IMR-90 (cell line): ENCODE measurements around the gene ZFYVE1. TPM values are rescaled to one million over a fixed set of nuclear protein-coding genes. Genes with fewer than 3 reads are reported as not detected.

Experiments
- ATAC-seq: fragments of 200-7000 bp; cut with Tn5 transposase; 2 replicates; pipeline ENCODE4 v1.9.1; 2020; ENCODE audit warnings: low read depth, mild to moderate bottlenecking, moderate library complexity
- BruUV-seq: library from RNA; stranded (reverse); fragments of 400-500 nt; replicated peaks from 2 replicates; lab custom pipeline; 2021; lab: Mats Ljungman, UMichigan
- CTCF ChIA-PET: fragments of 300-600 bp; formaldehyde crosslinking; extraction: SDS; loops from one replicate; lab custom pipeline; 2021; ENCODE audit warnings: antibody characterized with exemption; lab: Yijun Ruan, JAX
- POLR2A ChIA-PET: fragments of 300-600 bp; sonication (Branson Sonifier 250); formaldehyde crosslinking; loops from one replicate; lab custom pipeline; 2022; ENCODE audit warnings: antibody characterized with exemption; ENCODE audit not compliant: unreplicated experiment; lab: Charles Lee
- DNase-seq: peaks from one replicate; pipeline ENCODE4 v3.0.0; 2013
- H2AFZ ChIP-seq: replicated peaks from 2 replicates; pipeline ENCODE3; 2013; ENCODE audit warnings: low read length, mild to moderate bottlenecking; ENCODE audit not compliant: poor library complexity
- H2AK5ac ChIP-seq: 2 replicates; pipeline ENCODE4 v1.6.1; 2013; ENCODE audit warnings: low read depth, low read length, inconsistent platforms
- H2AK9ac ChIP-seq: replicated peaks from 2 replicates; pipeline ENCODE3; 2013; ENCODE audit warnings: mild to moderate bottlenecking, low read depth, low read length, moderate library complexity; ENCODE audit not compliant: poor library complexity
- H2BK120ac ChIP-seq: 2 replicates; pipeline ENCODE4 v1.6.1; 2013; ENCODE audit warnings: low read depth, low read length, inconsistent platforms
- H2BK15ac ChIP-seq: 3 replicates; pipeline ENCODE4 v1.6.1; 2013; ENCODE audit warnings: low read depth, low read length, inconsistent platforms
- H2BK20ac ChIP-seq: 2 replicates; pipeline ENCODE4 v1.6.1; 2013; ENCODE audit warnings: low read depth, mild to moderate bottlenecking, inconsistent platforms, low read length, moderate library complexity
- H2BK5ac ChIP-seq: 2 replicates; pipeline ENCODE4 v1.6.1; 2013; ENCODE audit warnings: mild to moderate bottlenecking, low read depth, low read length, inconsistent platforms; ENCODE audit not compliant: poor library complexity, severe bottlenecking
- H3K14ac ChIP-seq: replicated peaks from 2 replicates; pipeline ENCODE4 v1.6.1; 2013; ENCODE audit warnings: low read depth, low read length, inconsistent platforms
- H3K18ac ChIP-seq: 2 replicates; pipeline ENCODE4 v1.6.1; 2013; ENCODE audit warnings: low read depth, low read length, control low read depth
- H3K23ac ChIP-seq: 2 replicates; pipeline ENCODE4 v1.6.1; 2013; ENCODE audit warnings: low read depth, low read length, inconsistent platforms
- H3K27ac ChIP-seq: 2 replicates; pipeline ENCODE4 v1.5.1; 2013; ENCODE audit warnings: mild to moderate bottlenecking, control low read depth, low read length; ENCODE audit not compliant: insufficient read depth
- H3K27me3 ChIP-seq: 2 replicates; pipeline ENCODE4 v1.6.1; 2013; ENCODE audit warnings: low read length; ENCODE audit not compliant: control insufficient read depth, insufficient read depth
- H3K36me3 ChIP-seq: 2 replicates; pipeline ENCODE4 v1.6.1; 2013; ENCODE audit warnings: low read length, mixed read lengths; ENCODE audit not compliant: control insufficient read depth, insufficient read depth
- H3K4ac ChIP-seq: 2 replicates; pipeline ENCODE4 v1.6.1; 2013; ENCODE audit warnings: low read depth, low read length, inconsistent platforms
- H3K4me1 ChIP-seq: 2 replicates; pipeline ENCODE4 v1.6.1; 2013; ENCODE audit warnings: low read length, mixed read lengths; ENCODE audit not compliant: control insufficient read depth, insufficient read depth
- H3K4me2 ChIP-seq: 2 replicates; pipeline ENCODE4 v1.6.1; 2013; ENCODE audit warnings: low read depth, mild to moderate bottlenecking, control low read depth, low read length, moderate library complexity
- H3K4me3 ChIP-seq: 2 replicates; pipeline ENCODE4 v1.5.1; 2013; ENCODE audit warnings: low read depth, mild to moderate bottlenecking, control low read depth, low read length, moderate library complexity; ENCODE audit not compliant: insufficient read depth
- H3K56ac ChIP-seq: 2 replicates; pipeline ENCODE4 v1.6.1; 2013; ENCODE audit warnings: low read length, inconsistent platforms; ENCODE audit not compliant: insufficient read depth; ENCODE audit errors: extremely low read depth
- H3K79me1 ChIP-seq, 2 experiments: 2 replicates each; pipeline ENCODE4 v1.6.1; 2013; ENCODE audit warnings: low read length in 2 of 2, inconsistent platforms in 1 of 2, low read depth in 1 of 2
- H3K9ac ChIP-seq: 2 replicates; pipeline ENCODE4 v1.6.1; 2013; ENCODE audit warnings: low read depth, low read length, control low read depth
- H3K9me1 ChIP-seq: 2 replicates; pipeline ENCODE4 v1.6.1; 2013; ENCODE audit warnings: low read length, inconsistent platforms; ENCODE audit not compliant: insufficient read depth
- H3K9me3 ChIP-seq: 2 replicates; pipeline ENCODE4 v1.6.1; 2013; ENCODE audit warnings: low read length; ENCODE audit not compliant: control insufficient read depth, insufficient read depth
- H4K20me1 ChIP-seq: 2 replicates; pipeline ENCODE4 v1.6.1; 2013; ENCODE audit warnings: low read length, inconsistent platforms; ENCODE audit not compliant: insufficient read depth
- H4K5ac ChIP-seq: 2 replicates; pipeline ENCODE4 v1.6.1; 2013; ENCODE audit warnings: mild to moderate bottlenecking, low read depth, low read length, control low read depth
- H4K8ac ChIP-seq, 2 experiments: 2 replicates each; pipeline ENCODE4 v1.6.1; 2013; ENCODE audit warnings: low read depth in 2 of 2, low read length in 2 of 2, control low read depth in 1 of 2, inconsistent platforms in 1 of 2
- H4K91ac ChIP-seq: 2 replicates; pipeline ENCODE4 v1.6.1; 2013; ENCODE audit warnings: low read depth, low read length, inconsistent platforms; ENCODE audit not compliant: insufficient read depth
- BHLHE40 ChIP-seq: fragments of 150-350 bp; IDR thresholded peaks from 2 replicates; pipeline ENCODE4 v1.6.1; 2016; ENCODE audit warnings: mild to moderate bottlenecking, low read depth, low read length
- CEBPB ChIP-seq: IDR thresholded peaks from 2 replicates; pipeline ENCODE4 v1.6.1; 2012; ENCODE audit warnings: low read depth, low read length, improper control_type of control experiment
- CHD1 ChIP-seq: IDR thresholded peaks from 2 replicates; pipeline ENCODE4 v1.6.1; 2012; ENCODE audit warnings: low read depth, low read length, improper control_type of control experiment
- CTCF ChIP-seq: conservative IDR thresholded peaks from 2 replicates; pipeline ENCODE4 v1.5.1; 2012; ENCODE audit warnings: mild to moderate bottlenecking, low read depth, low read length, improper control_type of control experiment
- MAFK ChIP-seq: IDR thresholded peaks from 2 replicates; pipeline ENCODE4 v1.6.1; 2012; ENCODE audit warnings: low read depth, low read length, improper control_type of control experiment
- MAZ ChIP-seq: IDR thresholded peaks from 2 replicates; pipeline ENCODE4 v1.6.1; 2012; ENCODE audit warnings: low read depth, mild to moderate bottlenecking, low read length, improper control_type of control experiment, moderate library complexity, borderline replicate concordance
- MXI1 ChIP-seq: IDR thresholded peaks from 2 replicates; pipeline ENCODE4 v1.6.1; 2012; ENCODE audit warnings: low read depth, mild to moderate bottlenecking, low read length, moderate library complexity, borderline replicate concordance
- NFE2L2 ChIP-seq: fragments of 150-350 bp; IDR thresholded peaks from 2 replicates; pipeline ENCODE4 v1.6.1; 2016; ENCODE audit warnings: low read depth, mild to moderate bottlenecking, low read length
- POLR2A ChIP-seq: IDR thresholded peaks from 2 replicates; pipeline ENCODE4 v1.6.1; 2012; ENCODE audit warnings: mild to moderate bottlenecking, low read depth, low read length
- RFX5 ChIP-seq: IDR thresholded peaks from 2 replicates; pipeline ENCODE4 v1.8.0; 2012; ENCODE audit warnings: low read depth, mild to moderate bottlenecking, low read length, moderate library complexity
- SMC3 ChIP-seq: fragments of 150-350 bp; IDR thresholded peaks from 2 replicates; pipeline ENCODE4 v1.6.1; 2016; ENCODE audit warnings: low read depth, mild to moderate bottlenecking, antibody characterized with exemption, low read length, moderate library complexity
- WGBS, 2 experiments: methylation state at CpG; one replicate each; pipeline versions ENCODE4 v1.1.5 to v1.1.7; 2013; ENCODE audit warnings: missing lambda C conversion rate in 2 of 2; ENCODE audit not compliant: insufficient read length in 1 of 2; ENCODE audit errors: extremely low coverage in 2 of 2; 5-methylcytosine and 5-hydroxymethylcytosine counted together
- dilution Hi-C: fragments of 300-500 bp; cut with HindIII; formaldehyde crosslinking; loops from one replicate; pipeline ENCODE4 v1.14.3; 2018; ENCODE audit warnings: low sequenced_read_pairs; ENCODE audit not compliant: unreplicated experiment
- in situ Hi-C: fragments of 300-500 bp; cut with MboI; formaldehyde crosslinking; loops from 3 replicates; pipeline ENCODE4 v1.14.3; 2019; ENCODE audit warnings: low sequenced_read_pairs, inconsistent platforms, mixed read lengths
- intact Hi-C: fragments of 100-400 bp; cut with micrococcal nuclease; formaldehyde crosslinking; loops from 2 replicates; pipeline ENCODE4 v1.10.0; 2022
- polyA plus RNA-seq, 3 experiments: library from polyadenylated mRNA; depleted of rRNA; stranded (reverse); fragments of >200 nt; gene quantifications; 2 replicates each; pipeline ENCODE4 v1.2.3, GENCODE V29; 2012; ENCODE audit warnings: low replicate concordance in 1 of 3
- total RNA-seq: library from RNA; depleted of rRNA; stranded (reverse); fragments of >200 nt; gene quantifications from 2 replicates; pipeline ENCODE4 v1.2.3, GENCODE V29; 2012

Gene ZFYVE1
- total and polyA plus RNA-seq, 2 of the 4 experiments (the other 2 are of a cell fraction), result 12.2 to 14.2 TPM

DNA sequence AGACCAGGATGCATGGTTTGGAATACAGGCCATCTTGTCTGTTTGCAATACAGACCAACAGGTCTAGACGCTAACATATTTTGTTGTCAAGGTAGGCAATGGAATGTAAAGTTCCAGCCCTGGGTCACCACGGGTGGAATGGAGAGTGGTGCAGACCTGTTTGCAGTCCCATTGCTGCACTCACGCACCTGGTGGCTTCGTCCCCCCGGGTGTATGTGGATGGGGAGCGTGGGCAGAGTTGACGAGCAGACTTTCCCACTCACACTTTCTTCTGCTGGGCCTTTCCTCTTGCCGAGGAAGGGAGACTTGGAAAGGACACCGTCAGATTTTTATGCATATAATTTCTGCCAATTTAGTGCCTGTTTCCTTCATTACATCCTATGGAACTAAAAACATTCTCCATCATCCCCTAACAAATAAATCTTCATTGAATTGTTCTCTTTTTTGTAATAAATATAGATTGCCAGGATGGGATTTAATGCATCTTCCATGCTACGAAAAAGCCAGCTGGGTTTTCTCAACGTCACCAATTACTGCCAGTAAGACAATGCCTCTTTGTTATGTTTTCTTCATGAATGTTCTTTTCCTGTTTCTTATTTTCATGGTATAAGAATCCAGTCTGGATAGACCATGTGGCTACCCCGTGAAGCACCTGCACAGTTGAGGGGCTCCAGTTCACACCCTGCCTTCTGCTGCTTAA, 85.5 kb downstream of the ZFYVE1 start:
- no peak overlapping the region for H3K4me2 ChIP-seq
- 0 out of 2 replicates have a peak, but pooled peaks cover 2% of the 10 kb centered on the region for H3K4me1 ChIP-seq
- H4K8ac ChIP-seq, result no peak overlapping the region
- ATAC-seq, result no peak
- in situ Hi-C loops (no loop called here), dilution Hi-C loops (no loop called here), intact Hi-C loops (no loop called here)
- H4K5ac ChIP-seq, result no peak overlapping the region
- CTCF ChIA-PET, result interaction anchor here (1.3 kb wide), 1 partner anchor 427 kb away, joined by 7 read pairs; no protein-coding TSS in a partner anchor
- H2BK20ac ChIP-seq, result no peak overlapping the region
- peaks cover 0 to 5% of the 10 kb centered on the region in 2 experiments; a peak in 1 of 4 replicates for H3K79me1 ChIP-seq
- no peak overlapping the region for H3K18ac ChIP-seq
- no peak overlapping the region for H3K4ac ChIP-seq
- no peak overlapping the region for H2BK15ac ChIP-seq
- no peak overlapping the region for H2BK5ac ChIP-seq
- WGBS, 2 experiments, result 83% methylated on average over 2 of the region's 12 CpGs; no CpG with 5 or more reads in 1 of the 2 experiments
- no peak overlapping the region for H3K27ac ChIP-seq
- no peak overlapping the region for H3K14ac ChIP-seq
- no peak for TF ChIP-seq BHLHE40
- TF ChIP-seq MXI1, result no peak
- no peak for TF ChIP-seq CTCF
- no peak for TF ChIP-seq SMC3
- TF ChIP-seq POLR2A, result no peak
- no peak for TF ChIP-seq MAFK
- no peak for TF ChIP-seq CEBPB
- no peak for TF ChIP-seq NFE2L2
- no peak for TF ChIP-seq MAZ
- TF ChIP-seq CHD1, result no peak
- TF ChIP-seq RFX5, result no peak
- H4K20me1 ChIP-seq, result no peaks in the 10 kb centered on the region
- H2AFZ ChIP-seq, result no peak overlapping the region
- no peaks in the 10 kb centered on the region for H3K27me3 ChIP-seq
- POLR2A ChIA-PET, result no interaction called here
- BruUV-seq, result no TSS peak
- H3K4me3 ChIP-seq, result no peak overlapping the region
- H4K91ac ChIP-seq, result no peak overlapping the region
- H2AK9ac ChIP-seq, result no peak overlapping the region
- no peak overlapping the region for H2BK120ac ChIP-seq
- H3K56ac ChIP-seq, result no peak overlapping the region
- peaks cover 33% of the 10 kb centered on the region for H3K36me3 ChIP-seq
- H2AK5ac ChIP-seq, result no peak overlapping the region
- DNase-seq, result no peak
- no peak overlapping the region for H3K9ac ChIP-seq
- H3K9me1 ChIP-seq, result peaks cover 12% of the 10 kb centered on the region; the same call in 1 of the 2 replicates
- no peak overlapping the region for H3K23ac ChIP-seq
- H3K9me3 ChIP-seq, result no peaks in the 10 kb centered on the region
